ENCODE results near the gene GGA2. TPM values are rescaled to one million over a fixed set of nuclear protein-coding genes. Genes with fewer than 3 reads are reported as not detected.

GGA2 gene
- total RNA-seq, 1 experiment from 2014 or later, result 142 TPM

- DNase-seq (ENCODE audit: low spot score), result peak; percentile 44
- CTCF ChIA-PET, result no interaction called here
- POLR2A ChIA-PET (ENCODE audit: low non-redundant PET), result no interaction called here
- no TSS peak for BruUV-seq (replicated peaks)
- Histone ChIP-seq H3K4me3 (ENCODE audit: low read depth, low read length, poor library complexity, severe bottlenecking) (peak overlapping the region; percentile 80), H3K4me1 (ENCODE audit: insufficient read depth, low read length, poor library complexity, severe bottlenecking) (peaks cover 17% of the 10 kb centered on the region), H3K27ac (ENCODE audit: low read depth, low read length, poor library complexity, severe bottlenecking) (peak overlapping the region; percentile 92), H3K27me3 (replicated peaks; ENCODE audit: insufficient read depth, low read depth, low read length, poor library complexity) (no peaks in the 10 kb centered on the region), H3K9me3 (ENCODE audit: low read depth, low read length, poor library complexity, severe bottlenecking) (no peaks in the 10 kb centered on the region), H3K36me3 (ENCODE audit: insufficient read depth, low read length, poor library complexity, severe bottlenecking) (no peaks in the 10 kb centered on the region)
- intact Hi-C loops (cut with micrococcal nuclease; ENCODE audit: unreplicated experiment), result no loop called here
- TF ChIP-seq EZH2 (IDR thresholded peaks at IDR 0.05; ENCODE audit: borderline replicate concordance, low read depth, low read length, poor library complexity, severe bottlenecking), result no peak
- no peak for TF ChIP-seq CTCF (conservative IDR thresholded peaks at IDR 0.05; ENCODE audit: low read depth, low read length)
Observed at GRCh38 chr16:23509782-23510163, 521 bp downstream of the GGA2 start.

GRCh38 chr16:23509441-23509754, 896 bp downstream of the GGA2 start:
- intact Hi-C loops (cut with micrococcal nuclease; ENCODE audit: unreplicated experiment), result no loop called here
- H3K27me3 ChIP-seq (replicated peaks; ENCODE audit: insufficient read depth, low read depth, low read length, poor library complexity), result no peaks in the 10 kb centered on the region
- H3K36me3 ChIP-seq (ENCODE audit: insufficient read depth, low read length, poor library complexity, severe bottlenecking), result no peaks in the 10 kb centered on the region
- H3K27ac ChIP-seq (ENCODE audit: low read depth, low read length, poor library complexity, severe bottlenecking), result peak overlapping the region; percentile 29
- no peaks in the 10 kb centered on the region for H3K9me3 ChIP-seq (ENCODE audit: low read depth, low read length, poor library complexity, severe bottlenecking)
- H3K4me3 ChIP-seq (ENCODE audit: low read depth, low read length, poor library complexity, severe bottlenecking), result peak overlapping the region; percentile 80
- ChIA-PET CTCF (no interaction called here), POLR2A (ENCODE audit: low non-redundant PET) (no interaction called here)
- DNase-seq (ENCODE audit: low spot score), result no peak
- H3K4me1 ChIP-seq (ENCODE audit: insufficient read depth, low read length, poor library complexity, severe bottlenecking), result peaks cover 21% of the 10 kb centered on the region
- BruUV-seq (replicated peaks), result TSS peak; percentile 66
- TF ChIP-seq EZH2 (IDR thresholded peaks at IDR 0.05; ENCODE audit: borderline replicate concordance, low read depth, low read length, poor library complexity, severe bottlenecking) (no peak), CTCF (conservative IDR thresholded peaks at IDR 0.05; ENCODE audit: low read depth, low read length) (no peak)

GRCh38 chr16:23508589-23509440, 1.5 kb downstream of the GGA2 start:
- intact Hi-C loops (cut with micrococcal nuclease; ENCODE audit: unreplicated experiment), result no loop called here
- TF ChIP-seq EZH2 (IDR thresholded peaks at IDR 0.05; ENCODE audit: borderline replicate concordance, low read depth, low read length, poor library complexity, severe bottlenecking) (no peak), CTCF (conservative IDR thresholded peaks at IDR 0.05; ENCODE audit: low read depth, low read length) (no peak)
- CTCF ChIA-PET, result no interaction called here
- Histone ChIP-seq H3K4me3 (ENCODE audit: low read depth, low read length, poor library complexity, severe bottlenecking) (peak overlapping the region; percentile 80), H3K27ac (ENCODE audit: low read depth, low read length, poor library complexity, severe bottlenecking) (peak overlapping the region; percentile 29), H3K4me1 (ENCODE audit: insufficient read depth, low read length, poor library complexity, severe bottlenecking) (peaks cover 27% of the 10 kb centered on the region), H3K9me3 (ENCODE audit: low read depth, low read length, poor library complexity, severe bottlenecking) (no peaks in the 10 kb centered on the region), H3K36me3 (ENCODE audit: insufficient read depth, low read length, poor library complexity, severe bottlenecking) (no peaks in the 10 kb centered on the region), H3K27me3 (replicated peaks; ENCODE audit: insufficient read depth, low read depth, low read length, poor library complexity) (no peaks in the 10 kb centered on the region)
- BruUV-seq (replicated peaks), result no TSS peak
- POLR2A ChIA-PET (ENCODE audit: low non-redundant PET), result no interaction called here
- DNase-seq (ENCODE audit: low spot score), result peak; percentile 37

Data from A673 (cell line).